AG09309 (cell line): ENCODE data around the gene TMEM42.

Experiments used
- DNase-seq: peaks from one replicate; pipeline ENCODE4 v3.0.0-alpha.2; 2010; ENCODE audit warnings: low read depth
- H3K4me3 ChIP-seq: 2 replicates; pipeline ENCODE4 v1.5.1; 2011; ENCODE audit warnings: mild to moderate bottlenecking, low read depth, low read length, moderate library complexity; ENCODE audit not compliant: control insufficient read depth
- CTCF ChIP-seq: IDR thresholded peaks from 2 replicates; pipeline ENCODE4 v1.5.1; 2011; ENCODE audit warnings: mild to moderate bottlenecking, low read depth, low read length, inconsistent platforms; ENCODE audit not compliant: insufficient read depth, control insufficient read depth; ENCODE audit errors: missing control alignments

TMEM42 gene

GRCh38 chr3:44832032-44832431 lies 29.7 kb upstream of the TMEM42 start:
- no peak overlapping the region for H3K4me3 ChIP-seq
- no peak for TF ChIP-seq CTCF

GRCh38 chr3:44832965-44833364 lies 28.7 kb upstream of the TMEM42 start:
- TF ChIP-seq CTCF: no peak
- no peak overlapping the region for H3K4me3 ChIP-seq
- no peak for DNase-seq

More at GRCh38 chr3:44832032-44832431, 29.7 kb upstream of the TMEM42 start:
- DNase-seq: no peak

GRCh38 chr3:44833394-44833793 lies 28.3 kb upstream of the TMEM42 start:
- H3K4me3 ChIP-seq: no peak overlapping the region
- no peak for TF ChIP-seq CTCF
- DNase-seq: no peak

GRCh38 chr3:44835684-44836083 lies 26.0 kb upstream of the TMEM42 start:
- no peak for DNase-seq
- no peak overlapping the region for H3K4me3 ChIP-seq

GRCh38 chr3:44842376-44842775 lies 19.3 kb upstream of the TMEM42 start:
- TF ChIP-seq CTCF: no peak

More at GRCh38 chr3:44835684-44836083, 26.0 kb upstream of the TMEM42 start:
- no peak for TF ChIP-seq CTCF

GRCh38 chr3:44845528-44846520 lies 15.9 kb upstream of the TMEM42 start:
- no peak for TF ChIP-seq CTCF
- H3K4me3 ChIP-seq: no peak overlapping the region
- peak; percentile 27 for DNase-seq

More at GRCh38 chr3:44842376-44842775, 19.3 kb upstream of the TMEM42 start:
- DNase-seq: no peak
- no peak overlapping the region for H3K4me3 ChIP-seq
